UCSD-AML1 (cell line): ENCODE data around the gene KIF2A.

Experiments used
- DNase-seq: peaks from one replicate; lab custom pipeline; 2025; ENCODE audit not compliant: unreplicated experiment; lab: John Stamatoyannopoulos, UW

KIF2A gene

DNA sequence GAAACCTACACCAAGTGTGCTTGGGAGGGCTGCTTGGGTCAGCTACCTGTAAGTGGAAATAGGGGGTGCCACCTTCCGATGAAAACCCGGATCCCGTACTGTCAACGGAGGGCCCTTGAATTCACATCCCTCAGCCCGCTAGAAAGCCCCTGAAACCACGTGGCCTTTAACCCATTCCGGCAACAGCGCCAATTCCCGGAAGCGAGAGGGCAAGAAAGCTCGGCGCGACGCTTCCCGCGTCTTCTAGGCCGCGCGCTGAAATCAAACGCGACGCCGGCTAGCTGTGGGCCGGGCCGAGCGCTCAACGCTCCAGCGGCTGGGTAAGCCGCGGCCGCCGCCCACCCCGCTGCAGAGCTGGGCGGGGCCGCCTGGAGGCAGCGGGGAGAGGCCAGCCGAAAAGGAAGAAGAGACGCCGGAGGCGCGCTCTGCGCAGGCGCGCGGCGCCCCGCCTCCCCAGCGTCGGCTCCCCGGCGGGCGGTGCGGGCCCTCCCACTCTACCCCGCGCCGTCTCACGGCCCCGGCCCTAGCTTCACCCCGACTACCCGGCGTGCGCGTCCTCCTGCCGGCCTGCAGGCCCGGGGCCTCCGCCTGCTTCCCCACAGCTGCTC lies at the start of gene KIF2A:
TSS of gene KIF2A (plus strand) at position 492 of the 608 bp plus-strand sequence. CDS start 267 bp downstream, outside the sequence.
- DNase-seq = peak; percentile 98

DNA sequence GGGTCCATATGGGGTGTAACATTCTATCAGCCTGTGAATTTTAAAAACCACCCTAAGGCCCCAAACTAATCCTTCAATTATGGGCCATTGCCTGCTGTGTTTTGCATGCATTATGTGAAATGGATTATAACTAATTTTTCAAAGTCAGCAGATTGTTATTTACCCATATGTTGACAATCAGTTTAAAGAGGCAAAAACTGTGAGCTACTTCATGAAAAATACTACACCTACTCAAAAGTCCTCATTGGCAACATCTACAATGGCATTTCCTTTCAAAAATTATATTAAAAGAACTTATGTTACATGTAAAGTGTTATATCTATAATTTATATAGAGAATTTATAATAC lies 49.0 kb upstream of the KIF2A start:
- DNase-seq = no peak

DNA sequence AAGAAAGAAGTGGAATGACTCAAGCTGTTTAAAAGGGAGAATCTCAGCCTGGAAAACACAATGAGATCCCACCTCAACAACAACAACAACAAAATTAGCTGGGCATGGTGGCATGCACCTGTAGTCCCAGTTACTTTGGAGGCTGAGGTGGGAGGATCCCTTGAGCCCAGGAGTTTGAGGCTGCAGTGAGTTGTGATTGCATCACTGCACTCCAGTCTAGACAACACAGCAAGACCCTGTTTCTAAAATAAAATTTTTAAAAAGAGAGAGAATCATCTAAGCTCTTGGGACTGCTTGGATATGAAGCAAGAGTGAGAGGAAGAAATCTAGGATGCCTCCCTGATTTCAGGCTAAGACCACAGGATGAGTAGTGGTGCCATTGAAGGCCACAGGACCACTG lies 47.4 kb upstream of the KIF2A start:
- no peak for DNase-seq

DNA sequence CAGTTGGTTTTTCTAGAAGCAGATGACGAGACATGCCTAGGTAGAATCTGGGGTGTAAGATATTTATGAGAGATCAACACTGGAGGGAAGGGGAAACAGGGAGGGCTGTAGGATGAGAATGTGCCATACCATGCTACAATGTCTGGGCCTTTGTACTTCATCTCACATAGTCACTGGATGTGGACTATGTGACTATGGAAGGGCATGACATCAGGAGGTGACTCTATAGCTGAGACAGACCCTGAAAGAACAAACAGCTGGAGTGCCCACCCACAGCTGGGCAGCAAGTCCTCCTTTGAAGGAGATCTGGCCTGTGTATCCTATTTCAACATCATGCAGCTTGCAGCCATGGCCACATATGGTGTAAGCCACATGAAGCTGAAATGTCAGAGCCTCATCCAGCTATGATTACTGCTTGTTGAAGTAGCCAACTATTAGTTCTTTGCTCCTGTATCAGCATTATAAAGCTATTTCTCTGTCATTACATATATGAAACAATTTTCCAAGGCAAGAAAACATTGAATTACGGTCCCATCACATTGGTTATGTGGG lies 46.2 kb upstream of the KIF2A start:
- no peak for DNase-seq

DNA sequence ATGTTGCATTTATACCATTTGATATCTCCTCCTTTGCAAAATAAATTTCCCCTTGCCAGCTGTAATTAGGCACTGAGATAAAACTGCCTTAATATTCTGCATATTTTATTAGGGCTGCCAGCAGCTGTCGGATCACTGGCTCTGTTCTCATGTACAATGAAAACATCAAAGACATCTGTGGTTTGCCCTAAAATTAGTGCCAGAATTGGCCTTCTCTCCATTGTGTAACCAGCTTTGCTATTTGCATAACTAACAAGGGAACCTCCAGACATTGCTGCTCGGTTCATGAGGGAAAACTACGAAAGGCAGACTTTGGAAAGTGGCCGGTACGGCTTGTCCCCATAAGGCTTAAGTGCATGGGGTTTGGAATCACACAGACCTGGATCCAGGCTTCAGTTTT lies 45.5 kb upstream of the KIF2A start:
- DNase-seq = no peak

DNA sequence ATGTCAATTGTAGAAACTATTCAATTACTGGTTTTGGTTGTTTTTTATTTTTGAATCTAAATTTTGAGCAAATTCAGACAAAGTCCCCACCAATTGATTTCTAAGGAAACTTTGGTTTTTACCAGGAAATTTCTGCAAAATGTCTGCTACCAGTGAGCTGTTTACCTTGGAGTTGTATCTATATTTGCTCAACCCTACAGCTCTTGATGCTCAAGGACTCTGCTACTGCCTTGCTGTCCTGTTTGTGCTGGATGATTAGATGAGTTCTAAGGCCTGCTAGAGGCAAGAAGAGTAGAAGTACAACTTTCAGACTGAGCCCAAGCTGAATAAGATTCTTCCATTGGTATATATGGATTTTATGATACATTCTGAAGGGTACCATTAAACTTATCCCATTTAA lies 42.6 kb upstream of the KIF2A start:
- DNase-seq = no peak

DNA sequence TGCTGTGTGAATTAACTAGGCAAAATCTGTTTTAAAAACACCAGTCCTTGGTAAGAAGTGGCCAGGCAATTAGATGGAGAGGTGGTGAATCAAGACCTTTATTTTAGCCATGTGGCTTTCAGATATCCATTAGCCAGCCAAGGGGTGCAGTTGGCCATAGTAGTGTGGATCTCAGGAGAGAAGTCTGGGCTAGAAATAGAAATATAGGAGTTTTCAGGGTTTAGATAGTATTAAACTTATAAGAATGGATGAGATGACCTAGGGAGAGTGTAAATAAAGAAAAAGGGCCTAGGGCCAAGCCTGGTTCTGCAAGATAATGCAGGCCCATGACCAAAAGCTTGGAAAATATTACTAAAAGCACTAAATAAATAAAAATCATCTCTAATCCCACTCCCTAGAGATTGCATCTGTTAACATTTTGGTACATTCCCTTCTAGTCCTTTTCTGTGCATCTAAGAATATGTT lies 40.3 kb upstream of the KIF2A start:
- DNase-seq = no peak

DNA sequence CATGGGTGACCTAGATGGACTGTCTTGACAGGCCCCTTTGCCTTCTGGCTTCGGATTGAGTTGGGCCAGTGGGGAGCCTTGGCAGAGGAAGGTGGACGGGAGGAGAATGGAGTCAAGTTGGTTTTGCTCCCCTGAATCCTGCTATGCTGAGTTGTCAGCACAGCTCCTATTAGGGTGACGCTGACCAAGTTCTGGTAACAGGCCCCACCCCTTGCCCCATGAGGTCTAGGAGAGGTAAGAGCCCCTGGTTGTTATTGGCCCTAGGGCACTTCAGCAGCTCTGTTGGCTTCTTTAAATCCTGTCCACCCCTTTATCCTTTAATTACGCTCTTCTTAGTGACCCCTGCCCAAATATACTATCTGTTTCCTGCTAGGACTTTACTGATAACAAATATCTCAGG lies 39.4 kb upstream of the KIF2A start:
- no peak for DNase-seq

DNA sequence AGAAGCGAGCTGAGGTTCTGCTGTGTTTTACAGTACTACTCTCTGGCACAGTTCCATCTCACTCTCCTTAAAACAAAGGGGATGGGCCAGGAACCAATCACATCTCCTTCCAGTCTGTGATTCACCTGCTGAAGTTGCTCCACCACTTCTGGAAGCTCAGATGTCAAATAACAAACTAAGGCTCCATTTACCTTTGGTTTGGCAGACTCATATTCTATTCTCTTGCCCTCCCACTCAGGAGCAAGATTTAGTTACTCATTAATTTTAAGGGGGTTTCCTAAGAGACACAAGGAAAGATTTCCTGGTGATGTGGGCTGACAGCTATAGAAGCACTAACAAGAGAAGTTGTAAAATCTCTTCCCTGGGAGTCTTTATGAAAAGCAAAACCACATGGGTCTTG lies 37.8 kb upstream of the KIF2A start:
- no peak for DNase-seq

DNA sequence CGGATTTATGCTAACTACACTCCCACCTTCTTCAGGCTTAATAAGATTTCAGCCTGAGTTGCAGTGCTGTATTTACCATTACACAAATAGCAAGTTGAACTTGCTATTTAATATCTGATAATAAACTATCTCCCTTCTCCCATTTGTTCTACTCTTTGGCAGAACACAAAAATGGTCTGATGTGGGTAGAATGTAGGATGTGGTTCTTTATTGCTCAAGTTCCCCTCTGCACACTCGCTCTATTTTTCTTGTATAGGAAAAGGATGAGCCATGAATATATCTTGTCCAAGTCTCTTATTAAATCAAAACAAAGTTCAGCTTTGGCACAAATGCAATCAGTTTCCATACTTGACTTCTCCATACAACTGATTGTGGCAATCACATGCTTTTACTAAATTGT lies 37.2 kb upstream of the KIF2A start:
- no peak for DNase-seq

DNA sequence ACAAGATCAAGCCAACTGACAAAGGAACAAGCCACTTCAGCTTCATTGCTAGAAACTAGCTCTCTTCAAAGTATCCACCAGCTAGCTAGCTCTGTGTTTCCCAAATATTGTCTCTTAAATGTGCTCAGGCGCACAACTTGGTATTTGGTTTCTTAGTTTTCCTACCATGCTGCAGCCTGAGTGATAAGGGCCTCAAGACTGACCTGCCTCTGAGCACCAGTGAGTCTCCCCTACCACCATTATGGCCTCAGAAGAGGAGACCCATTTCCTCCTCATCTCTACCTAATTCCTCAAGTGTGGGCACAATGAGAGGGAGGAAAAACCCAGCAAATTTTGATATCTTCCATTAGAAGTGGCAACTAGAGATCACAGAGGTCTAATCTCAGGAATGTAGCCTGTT lies 34.6 kb upstream of the KIF2A start:
- DNase-seq = no peak

DNA sequence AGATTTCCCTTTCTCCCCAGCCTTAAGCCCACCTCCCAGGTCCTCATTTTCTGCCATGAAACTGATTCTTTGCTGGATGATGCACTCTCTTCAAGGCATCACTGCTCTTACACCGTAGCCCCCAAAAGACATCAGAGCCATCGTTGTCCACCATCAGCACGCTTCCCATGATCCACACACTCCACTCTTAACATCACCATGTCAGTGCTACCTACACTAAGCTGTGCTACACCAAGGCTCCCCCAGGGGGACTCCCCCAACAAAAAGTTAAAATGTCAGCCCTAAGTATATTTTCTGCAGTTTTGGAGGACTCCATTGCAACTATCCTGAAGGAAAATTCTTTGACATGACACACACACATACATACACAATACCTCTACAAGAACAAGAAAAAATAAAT lies 34.1 kb upstream of the KIF2A start:
- no peak for DNase-seq

DNA sequence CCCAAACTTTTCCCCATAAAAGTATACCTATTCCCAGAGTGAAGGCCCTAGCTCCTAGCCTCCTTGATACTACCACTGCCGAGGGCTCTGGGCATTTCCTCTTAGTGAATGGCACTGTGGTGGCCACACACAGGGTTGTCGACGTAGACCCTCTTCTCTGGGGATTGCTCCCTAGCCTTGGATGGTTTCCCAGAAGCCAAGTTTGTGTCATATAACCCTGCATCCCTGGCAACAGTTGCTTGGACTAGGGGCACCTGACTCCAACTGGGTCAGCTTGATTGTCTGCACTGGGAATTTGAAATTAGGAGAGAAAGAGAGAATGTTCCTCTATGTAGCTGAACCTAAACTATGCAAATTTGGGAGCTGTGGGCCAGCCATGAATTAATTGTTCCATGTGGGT lies 32.3 kb upstream of the KIF2A start:
- DNase-seq = no peak

DNA sequence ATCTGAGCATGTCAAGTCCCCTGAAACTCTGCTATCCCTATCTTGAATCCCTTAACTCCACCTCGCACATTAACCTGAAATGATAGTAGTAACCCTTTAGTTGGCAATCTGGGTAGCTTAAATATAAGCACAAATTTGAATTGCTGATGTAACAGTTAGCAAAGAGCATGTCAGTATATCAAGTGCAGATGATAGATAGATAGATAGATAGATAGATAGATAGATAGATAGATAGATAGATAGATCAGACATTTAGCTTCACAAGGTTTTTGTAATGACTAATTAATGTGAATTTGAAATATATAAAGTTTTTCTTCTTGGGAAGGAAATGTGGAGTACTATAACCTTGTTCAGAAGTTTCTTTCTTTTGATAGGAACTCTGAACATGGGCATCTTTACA lies 30.4 kb upstream of the KIF2A start:
- DNase-seq = no peak

DNA sequence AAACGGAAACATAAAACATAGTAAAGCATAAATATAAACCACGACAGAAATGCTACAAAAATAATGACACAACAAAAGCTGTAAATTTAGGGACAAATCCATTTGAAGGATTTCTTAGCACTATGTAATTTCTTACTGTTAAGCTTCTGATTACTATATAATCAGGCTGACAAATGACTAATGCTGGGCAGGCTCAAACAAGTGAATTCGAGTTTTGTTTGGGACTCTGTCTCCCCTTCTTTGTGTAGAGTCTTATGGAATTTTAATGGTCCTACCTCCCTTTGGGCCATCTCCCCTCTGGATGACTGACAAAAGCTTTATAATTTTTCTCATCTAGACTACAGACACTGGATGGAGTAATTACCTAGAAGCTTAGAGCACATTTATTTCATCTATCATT lies 24.6 kb upstream of the KIF2A start:
- DNase-seq = no peak

DNA sequence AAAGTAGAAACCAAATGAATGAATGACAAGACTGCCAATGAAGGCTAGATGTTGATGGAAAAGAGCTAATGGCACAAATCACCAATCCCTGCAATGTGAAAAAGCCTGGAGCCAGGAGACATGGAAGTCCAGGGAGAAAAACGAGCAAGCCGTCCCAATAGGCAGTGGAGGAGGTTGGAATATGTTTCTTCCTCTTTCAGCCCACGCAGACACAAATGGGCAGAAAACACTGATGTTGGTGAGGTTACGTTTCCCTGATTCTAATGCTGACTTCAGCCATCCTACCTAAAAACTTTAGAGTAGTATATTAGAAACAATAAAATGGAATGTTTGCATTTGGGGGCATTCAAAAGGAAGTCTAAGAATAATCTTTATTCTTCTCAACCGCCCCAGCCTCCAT lies 23.9 kb upstream of the KIF2A start:
- no peak for DNase-seq

DNA sequence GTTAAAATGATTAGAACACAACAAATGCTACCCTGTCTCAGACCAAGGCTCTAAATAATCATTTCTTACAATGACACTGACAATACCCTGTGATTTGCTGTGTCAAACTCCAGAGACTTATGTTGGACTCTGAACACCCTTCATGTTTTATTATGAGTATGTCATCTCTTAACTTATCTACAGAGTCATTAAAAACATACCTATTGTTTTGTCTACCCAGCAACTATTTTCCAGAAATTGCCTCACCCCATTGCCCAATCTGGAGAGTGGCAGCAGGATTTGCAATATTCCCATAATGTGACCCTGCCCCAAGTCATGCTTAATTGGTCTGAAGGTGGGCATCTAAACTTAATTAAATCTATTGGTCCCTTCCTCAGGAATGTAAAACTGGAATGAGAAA lies 23.0 kb upstream of the KIF2A start:
- DNase-seq = no peak

DNA sequence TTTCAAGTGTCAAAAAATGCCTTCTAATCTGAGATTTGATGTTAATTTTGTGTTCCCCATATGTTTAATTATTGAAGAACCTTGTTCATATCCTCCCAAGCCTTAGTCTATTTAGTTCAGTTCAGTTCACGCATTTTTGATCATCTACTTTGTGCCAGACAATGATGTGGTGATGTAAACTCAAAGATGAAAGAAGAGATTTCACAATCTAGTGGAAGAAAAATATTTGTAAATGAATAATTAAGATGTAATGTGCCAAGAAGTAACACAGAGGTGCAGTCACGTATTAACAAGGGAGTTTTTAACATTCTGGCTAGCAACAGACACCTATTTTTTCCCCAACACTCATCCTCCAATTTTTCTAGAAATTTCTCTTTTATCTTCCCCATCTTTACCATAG lies 22.1 kb upstream of the KIF2A start:
- DNase-seq = no peak

DNA sequence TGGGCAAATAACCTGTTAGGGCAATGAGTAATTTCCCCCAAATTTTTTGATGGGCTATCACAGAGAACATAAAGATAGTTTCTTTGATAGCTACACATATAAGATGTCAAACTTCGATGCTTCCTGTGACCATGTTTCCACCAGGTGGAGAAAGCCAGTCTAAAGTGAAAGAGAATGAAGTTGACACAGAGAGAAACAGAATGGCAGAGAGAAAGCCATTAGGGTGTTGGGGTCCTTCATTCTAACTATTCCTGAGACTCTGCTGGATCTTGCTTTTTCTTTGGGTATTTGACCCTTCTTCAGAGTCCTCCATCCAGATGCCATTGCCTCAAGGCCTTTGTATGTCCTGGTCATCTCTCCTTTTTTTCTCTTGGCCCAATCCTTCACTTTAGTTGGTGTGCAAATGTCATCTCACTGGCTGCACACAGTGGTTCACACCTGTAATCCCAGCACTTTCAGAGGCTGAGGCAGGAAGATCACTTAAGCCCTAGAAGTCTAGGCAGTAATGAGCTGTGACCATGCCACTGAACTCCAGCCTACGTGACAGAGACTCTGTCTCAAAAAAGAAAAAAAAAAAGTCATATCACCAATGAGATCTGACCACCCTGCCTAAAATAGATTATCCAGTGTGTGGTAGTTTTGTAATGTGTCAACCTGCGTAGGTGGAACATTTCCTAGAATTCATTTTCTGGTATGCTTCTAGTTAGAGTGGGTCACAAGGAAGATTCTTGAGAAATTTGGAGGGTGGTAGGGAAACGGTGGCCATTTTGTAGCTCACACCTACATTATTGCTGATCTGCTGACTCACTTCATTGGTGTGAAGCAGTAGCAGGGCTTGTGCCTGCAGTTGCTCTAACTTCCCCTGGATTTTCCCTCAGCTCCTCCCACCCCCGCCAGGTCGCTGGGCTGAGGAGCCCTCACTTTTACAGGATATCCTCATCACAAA lies 20.8 kb upstream of the KIF2A start:
- no peak for DNase-seq

DNA sequence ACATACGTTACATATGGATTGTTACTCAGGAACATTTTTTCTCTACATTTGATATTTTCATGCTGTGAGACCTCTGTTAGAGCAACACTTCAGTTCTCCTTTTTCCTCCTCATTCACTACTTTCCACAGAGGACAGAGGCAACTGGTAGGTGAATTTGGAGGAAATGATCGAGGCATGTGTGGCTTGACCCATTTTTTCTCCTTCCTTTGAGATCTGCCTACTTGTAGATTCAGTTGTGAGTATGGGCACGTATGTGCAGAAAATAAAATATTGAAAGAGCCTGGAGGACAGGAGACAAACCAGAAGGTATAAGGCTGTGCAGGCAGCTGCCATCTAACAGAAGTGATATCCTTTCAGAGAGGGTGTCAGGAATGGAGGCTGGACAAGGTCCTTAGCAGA lies 19.2 kb upstream of the KIF2A start:
- DNase-seq = no peak

DNA sequence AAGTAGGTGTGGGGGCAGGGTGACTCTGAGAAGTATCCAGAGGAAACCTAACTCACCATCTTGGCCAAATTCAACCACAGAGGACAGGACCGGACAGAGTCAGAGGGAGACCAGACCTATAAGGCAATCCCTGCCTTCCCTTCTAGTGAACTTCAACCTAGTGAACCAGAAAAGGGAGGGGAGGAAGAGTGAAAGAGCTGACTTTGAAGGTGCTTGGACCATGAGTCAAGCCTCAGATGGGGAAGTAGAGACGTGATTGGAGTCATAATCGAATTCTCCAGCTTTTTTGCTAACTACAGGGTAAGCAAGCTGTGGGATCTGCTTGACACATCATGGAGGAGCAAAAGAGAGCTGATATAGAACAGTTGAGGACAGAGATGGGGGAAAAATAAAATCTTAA lies 18.8 kb upstream of the KIF2A start:
- DNase-seq = peak; percentile 19

DNA sequence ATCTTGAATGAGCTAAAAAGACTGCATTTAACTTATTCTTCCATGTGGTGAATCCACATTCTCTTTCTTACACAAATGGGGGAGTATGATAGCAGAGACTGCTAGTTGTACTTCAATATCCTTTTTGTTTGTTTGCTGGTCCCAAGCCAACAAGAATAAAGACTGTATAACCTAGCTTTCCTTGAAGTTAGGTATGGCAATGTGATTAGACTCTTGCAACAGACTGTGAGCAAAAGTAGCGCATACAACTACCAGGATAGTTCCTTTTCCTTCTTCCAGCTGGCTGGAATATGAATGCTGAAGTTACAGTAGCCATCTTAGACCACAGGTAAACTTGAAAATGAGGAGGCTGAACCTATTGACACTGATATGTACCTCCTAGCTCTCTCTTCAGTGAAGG lies 17.9 kb upstream of the KIF2A start:
- no peak for DNase-seq
